Tibial nerve (tissue), 4 donors: ENCODE results near the gene DOCK2. TPM values are rescaled to one million over a fixed set of nuclear protein-coding genes. Genes with fewer than 3 reads are reported as not detected.

Experiments used
- DNase-seq, 2 donors: peaks; one replicate each; pipeline ENCODE4 v3.0.0-alpha.2; 2019; ENCODE audit warnings: low spot score in 2 of 2
- H3K27ac ChIP-seq, 4 donors: fragments of 200-600 bp; sonication (generic) in 3 of 4; one replicate each; pipeline ENCODE4 v1.5.1; 2017 to 2019; ENCODE audit warnings: mild to moderate bottlenecking in 1 of 4
- H3K27me3 ChIP-seq, 2 donors: fragments of 200-600 bp; sonication (generic) in 1 of 2; one replicate each; pipeline versions ENCODE4 v1.5.1 to v1.6.0; 2017 to 2019
- H3K36me3 ChIP-seq, 3 donors: fragments of 200-600 bp; sonication (generic); one replicate each; pipeline ENCODE4 v1.5.1; 2018 to 2019
- H3K4me1 ChIP-seq, 4 donors: fragments of 200-600 bp; sonication (generic) in 3 of 4; one replicate each; pipeline ENCODE4 v1.5.1; 2017 to 2019
- H3K4me3 ChIP-seq, 4 donors: fragments of 200-600 bp; sonication (generic) in 3 of 4; one replicate each; pipeline ENCODE4 v1.5.1; 2017 to 2019; ENCODE audit warnings: mild to moderate bottlenecking in 1 of 4, moderate library complexity in 1 of 4
- H3K9me3 ChIP-seq, 4 donors: fragments of 200-600 bp; sonication (generic) in 3 of 4; one replicate each; pipeline ENCODE4 v1.5.1; 2017 to 2019
- EP300 ChIP-seq, 2 donors: sonication (generic); formaldehyde crosslinking; IDR thresholded peaks; one replicate each; pipeline ENCODE4 v1.6.1; 2017; ENCODE audit warnings: antibody characterized with exemption in 2 of 2, mild to moderate bottlenecking in 1 of 2
- POLR2A ChIP-seq, 2 donors: fragments of 450-650 bp; IDR thresholded peaks; one replicate each; pipeline ENCODE4 v1.6.1; 2017; ENCODE audit warnings: antibody characterized with exemption in 2 of 2, mild to moderate bottlenecking in 2 of 2, moderate library complexity in 2 of 2
- WGBS, 2 donors: methylation state at CpG; one replicate each; pipeline ENCODE4 v1.1.5; 2018; 5-methylcytosine and 5-hydroxymethylcytosine counted together
- total RNA-seq, 4 donors: library from RNA; depleted of rRNA; stranded (reverse); fragments of >200 nt; gene quantifications; one replicate each; pipeline ENCODE4 v1.1.0, GENCODE V29; 2016
- TF ChIP-seq, protein P1 (sequence below), 5 experiments: fragments of 200-600 bp in 3 of 5; fragments of 450-650 bp in 2 of 5; sonication (generic) in 3 of 5; IDR thresholded peaks; one replicate each; pipeline ENCODE4 v1.5.1; 2016 to 2019; ENCODE audit warnings: antibody characterized with exemption in 5 of 5, mild to moderate bottlenecking in 3 of 5, moderate library complexity in 2 of 5

The DOCK2 gene
- total RNA-seq, 4 donors from 2014 or later: 14.9 to 83.4 (median 23.8) TPM

DNA sequence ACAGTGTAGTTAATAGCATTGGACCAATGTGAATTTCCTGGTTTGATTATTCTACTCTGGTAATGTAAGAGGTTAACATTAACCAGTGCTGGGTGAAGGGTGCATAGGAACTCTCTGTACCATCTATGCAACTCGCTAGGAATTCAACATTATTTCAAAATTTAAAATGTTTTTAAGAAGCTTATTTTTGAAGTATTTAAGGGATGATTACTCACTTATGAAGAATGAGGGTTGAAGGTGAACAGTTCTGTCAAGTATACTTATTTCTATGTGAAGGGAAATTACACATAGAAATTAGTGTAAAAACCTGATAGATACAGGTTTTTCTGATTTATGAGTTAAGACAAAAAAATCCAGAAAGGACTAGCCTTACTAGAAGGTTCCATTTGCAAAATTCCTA is 177.4 kb downstream of the DOCK2 start:
- Histone ChIP-seq H3K27me3 (no peaks in the 10 kb centered on the region), H3K36me3 (no peaks in the 10 kb centered on the region), H3K27ac (no peak overlapping the region), H3K9me3 (no peaks in the 10 kb centered on the region), H3K4me1 (no peaks in the 10 kb centered on the region), H3K4me3 (no peak overlapping the region)
- no peak for TF ChIP-seq EP300 (IDR thresholded peaks at IDR 0.05)
- no peak for TF ChIP-seq POLR2A (IDR thresholded peaks at IDR 0.05)
- TF ChIP-seq, protein P1, sequence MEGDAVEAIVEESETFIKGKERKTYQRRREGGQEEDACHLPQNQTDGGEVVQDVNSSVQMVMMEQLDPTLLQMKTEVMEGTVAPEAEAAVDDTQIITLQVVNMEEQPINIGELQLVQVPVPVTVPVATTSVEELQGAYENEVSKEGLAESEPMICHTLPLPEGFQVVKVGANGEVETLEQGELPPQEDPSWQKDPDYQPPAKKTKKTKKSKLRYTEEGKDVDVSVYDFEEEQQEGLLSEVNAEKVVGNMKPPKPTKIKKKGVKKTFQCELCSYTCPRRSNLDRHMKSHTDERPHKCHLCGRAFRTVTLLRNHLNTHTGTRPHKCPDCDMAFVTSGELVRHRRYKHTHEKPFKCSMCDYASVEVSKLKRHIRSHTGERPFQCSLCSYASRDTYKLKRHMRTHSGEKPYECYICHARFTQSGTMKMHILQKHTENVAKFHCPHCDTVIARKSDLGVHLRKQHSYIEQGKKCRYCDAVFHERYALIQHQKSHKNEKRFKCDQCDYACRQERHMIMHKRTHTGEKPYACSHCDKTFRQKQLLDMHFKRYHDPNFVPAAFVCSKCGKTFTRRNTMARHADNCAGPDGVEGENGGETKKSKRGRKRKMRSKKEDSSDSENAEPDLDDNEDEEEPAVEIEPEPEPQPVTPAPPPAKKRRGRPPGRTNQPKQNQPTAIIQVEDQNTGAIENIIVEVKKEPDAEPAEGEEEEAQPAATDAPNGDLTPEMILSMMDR (IDR thresholded peaks at IDR 0.05): no peak
- 77 to 87% methylated on average over 1 of the region's 1 CpG for WGBS, 2 donors
- no peak for DNase-seq

DNA sequence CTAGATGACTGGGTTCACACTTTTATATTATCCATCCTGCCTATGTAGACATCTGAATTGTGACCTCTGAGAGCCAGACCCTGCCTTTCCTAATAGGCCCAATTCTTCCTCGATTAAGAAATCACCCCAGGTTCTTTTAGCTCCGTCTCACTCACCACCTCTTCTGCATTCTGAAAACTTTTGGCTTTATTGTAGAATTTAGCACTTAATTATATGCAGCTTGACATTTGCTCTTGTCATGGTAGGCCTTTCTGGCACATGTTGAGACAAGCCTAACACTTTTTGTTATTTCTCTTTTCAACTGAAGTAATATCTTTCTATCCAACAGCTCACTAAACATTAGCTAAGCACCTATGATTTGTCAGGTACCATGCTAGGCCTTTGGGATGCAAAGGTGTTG is 180.0 kb downstream of the DOCK2 start:
- Histone ChIP-seq H3K27ac (no peak overlapping the region), H3K4me3 (no peak overlapping the region), H3K27me3 (no peaks in the 10 kb centered on the region), H3K4me1 (no peaks in the 10 kb centered on the region), H3K36me3 (no peaks in the 10 kb centered on the region), H3K9me3 (no peaks in the 10 kb centered on the region)
- TF ChIP-seq EP300 (IDR thresholded peaks at IDR 0.05) (no peak), POLR2A (IDR thresholded peaks at IDR 0.05) (no peak)
- TF ChIP-seq, protein P1 (IDR thresholded peaks at IDR 0.05): no peak
- DNase-seq: no peak
- 74 to 81% methylated on average over 2 of the region's 2 CpGs for WGBS, 2 donors

- WGBS, 2 donors: 67 to 73% methylated on average over 5 of the region's 5 CpGs
- TF ChIP-seq, protein P1 (IDR thresholded peaks at IDR 0.05): no peak
- TF ChIP-seq POLR2A (IDR thresholded peaks at IDR 0.05): no peak
- TF ChIP-seq EP300 (IDR thresholded peaks at IDR 0.05): no peak
- Histone ChIP-seq H3K36me3 (no peaks in the 10 kb centered on the region), H3K4me3 (no peak overlapping the region), H3K27me3 (no peaks in the 10 kb centered on the region), H3K9me3 (no peaks in the 10 kb centered on the region), H3K27ac (no peak overlapping the region), H3K4me1 (no peaks in the 10 kb centered on the region)
- DNase-seq: no peak
These were observed 189.5 kb downstream of the DOCK2 start for GRCh38 chr5:169826618-169827017.

GRCh38 chr5:169827769-169828168 is 190.7 kb downstream of the DOCK2 start:
- H3K4me1 ChIP-seq: no peaks in the 10 kb centered on the region
- no peaks in the 10 kb centered on the region for H3K36me3 ChIP-seq
- H3K9me3 ChIP-seq: no peaks in the 10 kb centered on the region
- WGBS, 2 donors: 85 to 86% methylated on average over 3 of the region's 3 CpGs
- no peak overlapping the region for H3K4me3 ChIP-seq
- TF ChIP-seq EP300 (IDR thresholded peaks at IDR 0.05): no peak
- no peak for TF ChIP-seq POLR2A (IDR thresholded peaks at IDR 0.05)
- TF ChIP-seq, protein P1 (IDR thresholded peaks at IDR 0.05): no peak
- no peak overlapping the region for H3K27ac ChIP-seq
- DNase-seq: no peak
- H3K27me3 ChIP-seq: no peaks in the 10 kb centered on the region

GRCh38 chr5:169828385-169828784 is 191.3 kb downstream of the DOCK2 start:
- no peaks in the 10 kb centered on the region for H3K36me3 ChIP-seq
- H3K4me1 ChIP-seq: no peaks in the 10 kb centered on the region
- WGBS, 2 donors: 75 to 82% methylated on average over 4 of the region's 4 CpGs
- DNase-seq: no peak
- H3K9me3 ChIP-seq: no peaks in the 10 kb centered on the region
- no peak overlapping the region for H3K4me3 ChIP-seq
- H3K27ac ChIP-seq: no peak overlapping the region
- H3K27me3 ChIP-seq: no peaks in the 10 kb centered on the region
- TF ChIP-seq POLR2A (IDR thresholded peaks at IDR 0.05): no peak
- TF ChIP-seq EP300 (IDR thresholded peaks at IDR 0.05): no peak
- TF ChIP-seq, protein P1 (IDR thresholded peaks at IDR 0.05): no peak
